Fibroblast of lung (primary cell): Measurements from ENCODE around the gene SHANK2. TPM values are rescaled to one million over a fixed set of nuclear protein-coding genes. Genes with fewer than 3 reads are reported as not detected.

Experiments used
- DNase-seq, 2 donors: peaks; one replicate each; pipeline versions ENCODE4 v3.0.0 to v3.0.0-alpha.2; 2010; ENCODE audit warnings: low read depth in 2 of 2
- H2AFZ ChIP-seq: 2 replicates; pipeline ENCODE4 v1.5.1; 2012; ENCODE audit warnings: low read length, control low read depth, inconsistent platforms
- H3K27ac ChIP-seq: 2 replicates; pipeline ENCODE4 v1.5.1; 2011; ENCODE audit warnings: low read length, control low read depth; ENCODE audit not compliant: insufficient read depth
- H3K27me3 ChIP-seq: 2 replicates; pipeline ENCODE4 v1.5.1; 2011; ENCODE audit warnings: mild to moderate bottlenecking, low read length; ENCODE audit not compliant: control insufficient read depth, insufficient read depth
- H3K36me3 ChIP-seq: 2 replicates; pipeline ENCODE4 v1.5.1; 2011; ENCODE audit warnings: low read length; ENCODE audit not compliant: control insufficient read depth, insufficient read depth
- H3K4me1 ChIP-seq: 2 replicates; pipeline ENCODE4 v1.5.1; 2011; ENCODE audit warnings: low read length; ENCODE audit not compliant: control insufficient read depth, insufficient read depth; ENCODE audit errors: extremely low read depth
- H3K4me2 ChIP-seq: 2 replicates; pipeline ENCODE4 v1.5.1; 2011; ENCODE audit warnings: low read length, control low read depth; ENCODE audit not compliant: insufficient read depth; ENCODE audit errors: extremely low read depth
- H3K4me3 ChIP-seq, 4 experiments: fragments of 200-600 bp in 1 of 4; sonication (generic) in 1 of 4; replicated peaks in 1 of 4; 2 replicates each; pipeline ENCODE4 v1.5.1; 2011 to 2016; ENCODE audit warnings: low read length in 4 of 4, low read depth in 3 of 4, mild to moderate bottlenecking in 3 of 4, control low read depth in 2 of 4, inconsistent platforms in 1 of 4, mixed read lengths in 1 of 4; ENCODE audit not compliant: insufficient read depth in 1 of 4; ENCODE audit errors: control extremely low read depth in 1 of 4
- H3K79me2 ChIP-seq: 2 replicates; pipeline ENCODE4 v1.5.1; 2012; ENCODE audit warnings: mild to moderate bottlenecking, low read length, inconsistent platforms; ENCODE audit not compliant: control insufficient read depth, insufficient read depth
- H3K9ac ChIP-seq: 2 replicates; pipeline ENCODE4 v1.5.1; 2011; ENCODE audit warnings: mild to moderate bottlenecking, low read length, control low read depth; ENCODE audit not compliant: insufficient read depth
- H3K9me3 ChIP-seq: 2 replicates; pipeline ENCODE4 v1.5.1; 2012; ENCODE audit warnings: low read depth, low read length; ENCODE audit not compliant: control insufficient read depth, insufficient read depth
- H4K20me1 ChIP-seq: 2 replicates; pipeline ENCODE4 v1.5.1; 2011; ENCODE audit warnings: low read length; ENCODE audit not compliant: control insufficient read depth, insufficient read depth; ENCODE audit errors: extremely low read depth
- EZH2 ChIP-seq: IDR thresholded peaks from 2 replicates; pipeline ENCODE4 v1.5.1; 2012; ENCODE audit warnings: low read length, control low read depth, mild to moderate bottlenecking; ENCODE audit errors: missing control alignments
- polyA plus RNA-seq, 2 donors: library from polyadenylated mRNA; depleted of rRNA in 1 of 2; stranded (reverse) in 1 of 2; unstranded in 1 of 2; fragments of >200 nt; gene quantifications; 2 replicates each; pipeline ENCODE4 v1.2.1, GENCODE V29; 2011 to 2012; ENCODE audit warnings: missing spikeins in 1 of 2
- total RNA-seq: library from RNA; depleted of rRNA; stranded (reverse); fragments of >200 nt; gene quantifications from 2 replicates; pipeline ENCODE4 v1.2.1, GENCODE V29; 2014
- TF ChIP-seq, protein P1 (sequence below), 2 donors: IDR thresholded peaks in 1 of 2; conservative IDR thresholded peaks in 1 of 2; 1 replicate in 1 of 2; 2 replicates in 1 of 2; pipeline ENCODE4 v1.5.1; 2011 to 2012; ENCODE audit warnings: low read length in 2 of 2, control low read depth in 1 of 2, inconsistent platforms in 1 of 2, low read depth in 1 of 2, mild to moderate bottlenecking in 1 of 2

The SHANK2 gene
- total and polyA plus RNA-seq, 2 donors (not counting 1 experiment from before 2014, with no cell fraction given) = 3.2 to 11.6 TPM

DNA sequence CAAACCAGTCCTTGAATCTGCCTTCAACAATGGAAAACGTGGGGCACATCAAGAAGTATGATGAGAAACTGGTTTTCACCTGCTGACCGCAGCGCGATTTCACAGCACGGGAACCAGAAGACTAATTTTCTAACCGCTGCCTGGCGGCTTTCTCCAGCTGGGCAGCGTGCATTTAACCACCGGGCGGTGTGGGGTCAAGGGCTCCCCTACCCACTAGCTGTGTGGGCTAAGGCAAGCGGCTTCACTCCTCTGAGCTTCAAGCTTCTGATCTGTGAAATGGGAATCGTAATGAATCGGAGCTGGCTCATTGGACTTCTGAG is 4.2 kb downstream of the SHANK2 start:
- no peaks in the 10 kb centered on the region for H3K27me3 ChIP-seq
- H3K9me3 ChIP-seq = no peaks in the 10 kb centered on the region
- H3K4me3 ChIP-seq = no peak overlapping the region
- TF ChIP-seq, protein P1, sequence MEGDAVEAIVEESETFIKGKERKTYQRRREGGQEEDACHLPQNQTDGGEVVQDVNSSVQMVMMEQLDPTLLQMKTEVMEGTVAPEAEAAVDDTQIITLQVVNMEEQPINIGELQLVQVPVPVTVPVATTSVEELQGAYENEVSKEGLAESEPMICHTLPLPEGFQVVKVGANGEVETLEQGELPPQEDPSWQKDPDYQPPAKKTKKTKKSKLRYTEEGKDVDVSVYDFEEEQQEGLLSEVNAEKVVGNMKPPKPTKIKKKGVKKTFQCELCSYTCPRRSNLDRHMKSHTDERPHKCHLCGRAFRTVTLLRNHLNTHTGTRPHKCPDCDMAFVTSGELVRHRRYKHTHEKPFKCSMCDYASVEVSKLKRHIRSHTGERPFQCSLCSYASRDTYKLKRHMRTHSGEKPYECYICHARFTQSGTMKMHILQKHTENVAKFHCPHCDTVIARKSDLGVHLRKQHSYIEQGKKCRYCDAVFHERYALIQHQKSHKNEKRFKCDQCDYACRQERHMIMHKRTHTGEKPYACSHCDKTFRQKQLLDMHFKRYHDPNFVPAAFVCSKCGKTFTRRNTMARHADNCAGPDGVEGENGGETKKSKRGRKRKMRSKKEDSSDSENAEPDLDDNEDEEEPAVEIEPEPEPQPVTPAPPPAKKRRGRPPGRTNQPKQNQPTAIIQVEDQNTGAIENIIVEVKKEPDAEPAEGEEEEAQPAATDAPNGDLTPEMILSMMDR (conservative IDR thresholded peaks at IDR 0.05 in 1 of 2, IDR thresholded peaks at IDR 0.05 in 1 of 2; ENCODE audit: low read depth in 1 of 2, low read length in 2 of 2) = no peak
- no peak for TF ChIP-seq EZH2
- peaks cover 2% of the 10 kb centered on the region for H3K4me1 ChIP-seq
- H3K9ac ChIP-seq = no peak overlapping the region
- no peaks in the 10 kb centered on the region for H4K20me1 ChIP-seq
- no peaks in the 10 kb centered on the region for H3K79me2 ChIP-seq
- DNase-seq = no peak
- no peak overlapping the region for H2AFZ ChIP-seq
- no peak overlapping the region for H3K4me2 ChIP-seq
- H3K27ac ChIP-seq = no peak overlapping the region
- H3K36me3 ChIP-seq = no peaks in the 10 kb centered on the region

DNA sequence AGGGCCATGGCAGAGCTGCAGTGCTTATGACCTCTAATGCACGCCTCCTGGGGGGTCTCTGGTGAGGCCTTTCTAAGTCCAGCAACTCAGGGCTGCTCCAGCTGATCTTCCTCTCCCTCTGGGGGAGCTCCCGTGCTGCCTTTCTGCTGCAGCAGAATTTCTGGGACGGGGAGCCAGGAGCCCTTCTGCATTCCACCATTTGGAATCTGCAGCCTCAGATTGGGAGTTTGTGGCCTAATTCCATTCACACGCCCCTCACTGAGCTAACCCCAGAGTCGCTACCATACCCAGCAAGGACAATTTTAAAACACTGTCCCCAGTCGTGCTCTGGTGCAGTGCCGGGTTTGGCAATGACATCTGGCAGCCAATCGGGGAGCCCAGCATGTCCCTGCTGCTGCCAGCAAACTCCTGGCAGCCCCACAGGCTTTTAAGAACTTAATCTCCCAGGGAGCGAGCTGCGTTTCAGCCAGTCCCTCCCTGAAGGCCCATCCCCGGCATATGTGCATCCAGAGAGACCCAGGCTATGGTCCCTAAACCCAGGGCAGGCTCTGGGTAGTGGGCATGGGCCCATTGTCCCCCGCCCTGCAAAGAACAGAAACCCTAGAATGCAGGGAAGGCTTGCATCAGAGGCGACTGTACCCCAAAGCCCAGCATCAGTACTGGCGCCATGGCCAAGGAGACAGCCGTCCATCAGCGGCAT is 4.7 kb downstream of the SHANK2 start:
- no peak overlapping the region for H3K4me3 ChIP-seq
- H3K9me3 ChIP-seq = no peaks in the 10 kb centered on the region
- no peaks in the 10 kb centered on the region for H4K20me1 ChIP-seq
- H3K79me2 ChIP-seq = no peaks in the 10 kb centered on the region
- no peak overlapping the region for H3K27ac ChIP-seq
- no peaks in the 10 kb centered on the region for H3K27me3 ChIP-seq
- H3K36me3 ChIP-seq = no peaks in the 10 kb centered on the region
- H3K4me1 ChIP-seq = peaks cover 2% of the 10 kb centered on the region
- peak overlapping the region; percentile 13 for H3K4me2 ChIP-seq
- H3K9ac ChIP-seq = no peak overlapping the region
- DNase-seq = no peak
- H2AFZ ChIP-seq = no peak overlapping the region
- no peak for TF ChIP-seq EZH2
- TF ChIP-seq, protein P1 (conservative IDR thresholded peaks at IDR 0.05 in 1 of 2, IDR thresholded peaks at IDR 0.05 in 1 of 2; ENCODE audit: low read depth in 1 of 2, low read length in 2 of 2) = no peak

DNA sequence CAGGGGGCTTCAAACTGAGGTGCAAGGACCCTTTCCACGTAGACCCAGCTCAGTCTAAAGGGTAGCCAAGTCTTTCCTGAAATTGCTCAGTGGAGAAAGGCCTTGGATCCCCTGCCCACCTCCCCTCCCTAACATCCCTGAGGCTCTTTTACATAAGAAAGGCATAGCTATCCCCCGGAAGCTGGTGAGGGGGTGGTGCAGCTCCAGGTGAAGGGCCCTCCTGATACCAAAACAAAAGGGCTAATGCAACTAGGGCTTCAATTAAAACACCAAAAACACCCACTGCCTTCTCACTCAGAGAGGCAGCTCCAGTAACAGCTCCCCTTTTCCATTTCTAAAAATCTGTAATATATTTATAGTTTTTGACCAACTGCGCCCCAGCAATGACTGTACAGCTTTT is 5.8 kb downstream of the SHANK2 start:
- no peak for TF ChIP-seq EZH2
- TF ChIP-seq, protein P1 (conservative IDR thresholded peaks at IDR 0.05 in 1 of 2, IDR thresholded peaks at IDR 0.05 in 1 of 2; ENCODE audit: low read depth in 1 of 2, low read length in 2 of 2) = no peak
- Histone ChIP-seq H3K79me2 (no peaks in the 10 kb centered on the region), H3K27ac (no peak overlapping the region), H3K27me3 (no peaks in the 10 kb centered on the region), H3K4me2 (no peak overlapping the region), H3K4me3 (no peak overlapping the region), H3K36me3 (no peaks in the 10 kb centered on the region), H3K9ac (no peak overlapping the region), H2AFZ (no peak overlapping the region), H4K20me1 (no peaks in the 10 kb centered on the region), H3K4me1 (peaks cover 5% of the 10 kb centered on the region), H3K9me3 (no peaks in the 10 kb centered on the region)
- DNase-seq = no peak
